Neutrophil (primary cell): ENCODE measurements around the gene PRDM1.

Experiments used
- H3K27ac ChIP-seq: fragments of 200-600 bp; sonication (generic); 2 replicates; pipeline ENCODE4 v1.5.1; 2016; ENCODE audit warnings: mild to moderate bottlenecking, moderate library complexity
- H3K27me3 ChIP-seq: fragments of 200-600 bp; sonication (generic); 2 replicates; pipeline ENCODE4 v1.6.0; 2016; ENCODE audit warnings: mild to moderate bottlenecking
- H3K36me3 ChIP-seq: fragments of 200-600 bp; sonication (generic); 2 replicates; pipeline ENCODE4 v1.5.1; 2017
- H3K4me1 ChIP-seq, 2 experiments: fragments of 200-600 bp in 1 of 2; sonication (generic) in 1 of 2; 1 replicate in 1 of 2; 2 replicates in 1 of 2; pipeline versions ENCODE4 v1.5.1 to v1.6.1; 2013 to 2016; ENCODE audit warnings: low read depth in 1 of 2, low read length in 1 of 2, mild to moderate bottlenecking in 1 of 2, moderate library complexity in 1 of 2; ENCODE audit not compliant: control insufficient read depth in 1 of 2, insufficient read depth in 1 of 2
- H3K4me3 ChIP-seq, 2 experiments: fragments of 200-600 bp in 1 of 2; sonication (generic) in 1 of 2; 1 replicate in 1 of 2; 2 replicates in 1 of 2; pipeline ENCODE4 v1.5.1; 2013 to 2016; ENCODE audit warnings: low read depth in 1 of 2, low read length in 1 of 2, mild to moderate bottlenecking in 1 of 2, moderate library complexity in 1 of 2
- H3K9me3 ChIP-seq: fragments of 200-600 bp; sonication (generic); 2 replicates; pipeline ENCODE4 v1.5.1; 2016
- CTCF ChIP-seq: fragments of 200-600 bp; sonication (generic); IDR thresholded peaks from 2 replicates; pipeline ENCODE4 v1.5.1; 2016; ENCODE audit warnings: antibody characterized with exemption

PRDM1 gene

GRCh38 chr6:106102034-106102433, 15.9 kb downstream of the PRDM1 start:
- Histone ChIP-seq H3K27me3 (no peaks in the 10 kb centered on the region), H3K27ac (no peak overlapping the region), H3K9me3 (no peaks in the 10 kb centered on the region), H3K4me3 (no peak overlapping the region), H3K36me3 (peaks cover 32% of the 10 kb centered on the region), H3K4me1 (peaks cover 23 to 30% of the 10 kb centered on the region in 2 experiments)
- no peak for TF ChIP-seq CTCF

- peak overlapping the region; percentile 44 for H3K27ac ChIP-seq
- no peaks in the 10 kb centered on the region for H3K27me3 ChIP-seq
- TF ChIP-seq CTCF, result no peak
- H3K4me1 ChIP-seq, result peaks cover 13 to 24% of the 10 kb centered on the region in 2 experiments
- H3K4me3 ChIP-seq, result no peak overlapping the region
- H3K36me3 ChIP-seq, result peaks cover 36% of the 10 kb centered on the region
- no peaks in the 10 kb centered on the region for H3K9me3 ChIP-seq
These were observed 17.0 kb downstream of the PRDM1 start for GRCh38 chr6:106102967-106103727.

DNA sequence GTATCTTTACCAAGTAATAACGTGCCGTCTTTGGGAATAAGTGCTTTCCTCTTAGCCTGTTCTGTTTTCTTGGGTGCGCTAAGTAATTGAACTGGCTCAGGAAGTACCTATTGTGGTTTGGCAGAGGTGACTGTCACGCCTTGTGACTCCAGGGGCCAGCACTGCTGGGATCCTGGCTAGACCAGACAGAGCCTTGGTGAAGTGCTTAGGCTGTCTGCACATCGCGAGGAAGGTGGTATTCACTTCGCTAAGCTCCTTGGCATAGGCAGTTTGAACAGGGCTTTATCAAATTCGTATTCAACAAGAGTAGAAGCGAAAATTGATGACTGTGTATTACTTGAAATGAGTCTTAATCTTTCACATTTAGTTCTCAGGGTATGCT, 17.6 kb downstream of the PRDM1 start:
- Histone ChIP-seq H3K9me3 (no peaks in the 10 kb centered on the region), H3K4me1 (peaks cover 7 to 19% of the 10 kb centered on the region in 2 experiments)

DNA sequence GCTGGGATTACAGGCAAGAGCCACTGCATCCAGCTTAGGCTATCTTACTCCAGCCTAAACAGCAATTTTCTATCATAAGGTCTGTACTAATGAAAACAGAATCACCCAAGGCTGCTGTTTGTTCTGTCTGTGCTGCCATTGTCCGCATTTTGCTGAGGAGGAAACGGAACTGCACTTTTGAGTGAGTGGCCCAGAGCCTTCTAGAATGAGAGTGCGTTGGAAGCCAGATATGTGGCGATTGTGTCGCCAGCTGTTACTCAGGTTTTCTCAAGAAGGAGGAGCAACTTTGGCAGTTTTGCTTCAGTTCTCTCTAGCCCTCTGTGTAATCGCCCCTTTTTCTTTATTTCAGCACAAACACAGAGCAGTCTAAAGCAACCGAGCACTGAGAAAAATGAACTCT, 18.3 kb downstream of the PRDM1 start:
- no peaks in the 10 kb centered on the region for H3K27me3 ChIP-seq

More for the DNA sequence above, 17.6 kb downstream of the PRDM1 start:
- TF ChIP-seq CTCF, result no peak
- Histone ChIP-seq H3K36me3 (peaks cover 36% of the 10 kb centered on the region), H3K27me3 (no peaks in the 10 kb centered on the region), H3K4me3 (no peak overlapping the region), H3K27ac (peak overlapping the region; percentile 44)

GRCh38 chr6:106104941-106105340, 18.8 kb downstream of the PRDM1 start:
- no peaks in the 10 kb centered on the region for H3K27me3 ChIP-seq
- peaks cover 28% of the 10 kb centered on the region for H3K36me3 ChIP-seq
- no peak for TF ChIP-seq CTCF
- H3K27ac ChIP-seq, result no peak overlapping the region
- H3K4me1 ChIP-seq, result peaks cover 0 to 8% of the 10 kb centered on the region in 2 experiments
- H3K9me3 ChIP-seq, result no peaks in the 10 kb centered on the region
- no peak overlapping the region for H3K4me3 ChIP-seq

More for the DNA sequence above, 18.3 kb downstream of the PRDM1 start:
- no peak overlapping the region for H3K27ac ChIP-seq
- peaks cover 0 to 11% of the 10 kb centered on the region in 2 experiments for H3K4me1 ChIP-seq
- no peaks in the 10 kb centered on the region for H3K9me3 ChIP-seq
- peaks cover 32% of the 10 kb centered on the region for H3K36me3 ChIP-seq
- TF ChIP-seq CTCF, result no peak
- no peak overlapping the region for H3K4me3 ChIP-seq
